HEK293 (cell line): Measurements from ENCODE around the gene NECTIN2.

Experiments
- ATF2 ChIP-seq: fragments of 450-650 bp; formaldehyde crosslinking; IDR thresholded peaks from 2 replicates; pipeline ENCODE4 v1.5.1; 2016; ENCODE audit warnings: missing biosample characterization, missing genetic modification characterization, low read depth
- ZNF274 ChIP-seq, 2 experiments: fragments of 200-500 bp in 1 of 2; fragments of 450-650 bp in 1 of 2; sonication (Bioruptor generic) in 1 of 2; formaldehyde crosslinking in 1 of 2; IDR thresholded peaks; 2 replicates each; pipeline versions ENCODE4 v1.5.1 to v1.6.1; 2014 to 2016; ENCODE audit warnings: borderline replicate concordance in 1 of 2, inconsistent platforms in 1 of 2, low read length in 1 of 2, missing biosample characterization in 1 of 2, missing genetic modification characterization in 1 of 2
- ZNF335 ChIP-seq: fragments of 450-650 bp; formaldehyde crosslinking; conservative IDR thresholded peaks from 2 replicates; pipeline ENCODE4 v1.5.1; 2016; ENCODE audit warnings: missing biosample characterization, missing genetic modification characterization
- ZNF530 ChIP-seq: fragments of 450-650 bp; formaldehyde crosslinking; IDR thresholded peaks from 2 replicates; pipeline ENCODE4 v1.5.1; 2016; ENCODE audit warnings: low read depth, missing biosample characterization, missing genetic modification characterization
- TF ChIP-seq, protein P1 (sequence below): fragments of 450-650 bp; formaldehyde crosslinking; IDR thresholded peaks from 2 replicates; pipeline ENCODE4 v1.5.1; 2016; ENCODE audit warnings: missing biosample characterization, missing genetic modification characterization

GRCh38 chr19:44867578-44867977 lies 21.5 kb downstream of the NECTIN2 start:
- TF ChIP-seq, protein P1, sequence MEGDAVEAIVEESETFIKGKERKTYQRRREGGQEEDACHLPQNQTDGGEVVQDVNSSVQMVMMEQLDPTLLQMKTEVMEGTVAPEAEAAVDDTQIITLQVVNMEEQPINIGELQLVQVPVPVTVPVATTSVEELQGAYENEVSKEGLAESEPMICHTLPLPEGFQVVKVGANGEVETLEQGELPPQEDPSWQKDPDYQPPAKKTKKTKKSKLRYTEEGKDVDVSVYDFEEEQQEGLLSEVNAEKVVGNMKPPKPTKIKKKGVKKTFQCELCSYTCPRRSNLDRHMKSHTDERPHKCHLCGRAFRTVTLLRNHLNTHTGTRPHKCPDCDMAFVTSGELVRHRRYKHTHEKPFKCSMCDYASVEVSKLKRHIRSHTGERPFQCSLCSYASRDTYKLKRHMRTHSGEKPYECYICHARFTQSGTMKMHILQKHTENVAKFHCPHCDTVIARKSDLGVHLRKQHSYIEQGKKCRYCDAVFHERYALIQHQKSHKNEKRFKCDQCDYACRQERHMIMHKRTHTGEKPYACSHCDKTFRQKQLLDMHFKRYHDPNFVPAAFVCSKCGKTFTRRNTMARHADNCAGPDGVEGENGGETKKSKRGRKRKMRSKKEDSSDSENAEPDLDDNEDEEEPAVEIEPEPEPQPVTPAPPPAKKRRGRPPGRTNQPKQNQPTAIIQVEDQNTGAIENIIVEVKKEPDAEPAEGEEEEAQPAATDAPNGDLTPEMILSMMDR: no peak
- TF ChIP-seq ZNF335 (tag by site-specific recombination): no peak
- TF ChIP-seq ATF2: no peak
- TF ChIP-seq ZNF274 (IDR thresholded peaks at IDR 0.05; ENCODE audit: low read length): no peak
- no peak for TF ChIP-seq ZNF274 (tag by site-specific recombination; IDR thresholded peaks at IDR 0.05; ENCODE audit: borderline replicate concordance)
- no peak for TF ChIP-seq ZNF530
